Keratinocyte (primary cell): Measurements from ENCODE around the gene SEC14L1.

Experiments used
- EZH2 ChIP-seq: IDR thresholded peaks from one replicate; pipeline ENCODE4 v1.6.1; 2012; ENCODE audit warnings: inconsistent platforms, mild to moderate bottlenecking, low read length, moderate library complexity
- TF ChIP-seq, protein P1 (sequence below), 3 experiments: IDR thresholded peaks in 1 of 3; conservative IDR thresholded peaks in 1 of 3; optimal IDR thresholded peaks in 1 of 3; 2 replicates in 2 of 3; 3 replicates in 1 of 3; pipeline versions ENCODE3 to v1.5.1; 2011; ENCODE audit warnings: low read length in 3 of 3, mild to moderate bottlenecking in 3 of 3, moderate library complexity in 2 of 3, control low read depth in 1 of 3, inconsistent platforms in 1 of 3; ENCODE audit not compliant: insufficient read depth in 2 of 3; ENCODE audit errors: extremely low read depth in 1 of 3

DNA sequence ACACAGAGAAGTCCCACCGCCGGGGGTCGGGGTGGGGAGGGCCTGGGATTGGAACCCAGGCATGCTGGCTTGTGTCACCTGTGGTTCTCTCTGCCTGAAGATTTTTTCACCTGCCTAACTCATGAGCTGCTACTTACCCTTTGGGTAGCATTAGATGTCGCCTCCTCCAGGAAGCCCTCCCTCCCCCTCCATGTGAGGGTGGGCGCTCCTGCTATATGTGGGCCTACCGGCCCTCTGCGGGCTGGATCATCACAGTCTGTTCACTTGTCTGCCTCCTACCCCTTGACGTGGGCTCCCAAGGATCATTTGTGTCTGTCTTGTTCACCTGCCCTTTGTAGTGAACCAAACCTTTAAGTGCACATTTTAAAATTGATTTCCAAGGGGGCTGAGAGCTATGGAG is 106.8 kb downstream of the SEC14L1 start:
- TF ChIP-seq, protein P1, sequence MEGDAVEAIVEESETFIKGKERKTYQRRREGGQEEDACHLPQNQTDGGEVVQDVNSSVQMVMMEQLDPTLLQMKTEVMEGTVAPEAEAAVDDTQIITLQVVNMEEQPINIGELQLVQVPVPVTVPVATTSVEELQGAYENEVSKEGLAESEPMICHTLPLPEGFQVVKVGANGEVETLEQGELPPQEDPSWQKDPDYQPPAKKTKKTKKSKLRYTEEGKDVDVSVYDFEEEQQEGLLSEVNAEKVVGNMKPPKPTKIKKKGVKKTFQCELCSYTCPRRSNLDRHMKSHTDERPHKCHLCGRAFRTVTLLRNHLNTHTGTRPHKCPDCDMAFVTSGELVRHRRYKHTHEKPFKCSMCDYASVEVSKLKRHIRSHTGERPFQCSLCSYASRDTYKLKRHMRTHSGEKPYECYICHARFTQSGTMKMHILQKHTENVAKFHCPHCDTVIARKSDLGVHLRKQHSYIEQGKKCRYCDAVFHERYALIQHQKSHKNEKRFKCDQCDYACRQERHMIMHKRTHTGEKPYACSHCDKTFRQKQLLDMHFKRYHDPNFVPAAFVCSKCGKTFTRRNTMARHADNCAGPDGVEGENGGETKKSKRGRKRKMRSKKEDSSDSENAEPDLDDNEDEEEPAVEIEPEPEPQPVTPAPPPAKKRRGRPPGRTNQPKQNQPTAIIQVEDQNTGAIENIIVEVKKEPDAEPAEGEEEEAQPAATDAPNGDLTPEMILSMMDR (optimal IDR thresholded peaks at IDR 0.05 in 1 of 3, IDR thresholded peaks at IDR 0.05 in 1 of 3, conservative IDR thresholded peaks at IDR 0.05 in 1 of 3; ENCODE audit: extremely low read depth in 1 of 3, insufficient read depth in 2 of 3, low read length in 3 of 3), result no peak
- TF ChIP-seq EZH2, result no peak
